ENCODE data around the gene CDC123. TPM values are rescaled to one million over a fixed set of nuclear protein-coding genes. Genes with fewer than 3 reads are reported as not detected.

The CDC123 gene
- total and polyA plus RNA-seq, 4 donors = 32.7 to 58.5 (median 40.7) TPM

- no peaks in the 10 kb centered on the region for H3K4me1 ChIP-seq (ENCODE audit: control insufficient read depth in 4 of 4, insufficient read depth in 4 of 4, low read length in 3 of 4)
- TF ChIP-seq HNF4G (IDR thresholded peaks at IDR 0.05) (no peak), RXRA (IDR thresholded peaks at IDR 0.05) (no peak)
- DNase-seq (ENCODE audit: low spot score) = no peak
- no peak overlapping the region for H3K4me3 ChIP-seq (ENCODE audit: low read depth in 1 of 3, low read length in 3 of 3)
- H3K27me3 ChIP-seq (ENCODE audit: control insufficient read depth in 4 of 4, insufficient read depth in 4 of 4, low read length in 3 of 4) = no peaks in the 10 kb centered on the region
- H3K9ac ChIP-seq (ENCODE audit: low read depth in 1 of 2, low read length in 2 of 2) = no peak overlapping the region
- H3K27ac ChIP-seq (ENCODE audit: low read depth in 1 of 2, low read length in 2 of 2) = no peak overlapping the region
- no peaks in the 10 kb centered on the region for H3K9me3 ChIP-seq (ENCODE audit: control insufficient read depth in 4 of 4, low read length in 3 of 4)
- peaks cover 5 to 50% (median 39%) of the 10 kb centered on the region in 4 donors for H3K36me3 ChIP-seq (ENCODE audit: control insufficient read depth in 4 of 4, insufficient read depth in 3 of 4, low read depth in 1 of 4, low read length in 3 of 4)
- WGBS = 94% methylated on average over 9 of the region's 9 CpGs
Observed at GRCh38 chr10:12177642-12178041, 18.3 kb upstream of the CDC123 start.

DNA sequence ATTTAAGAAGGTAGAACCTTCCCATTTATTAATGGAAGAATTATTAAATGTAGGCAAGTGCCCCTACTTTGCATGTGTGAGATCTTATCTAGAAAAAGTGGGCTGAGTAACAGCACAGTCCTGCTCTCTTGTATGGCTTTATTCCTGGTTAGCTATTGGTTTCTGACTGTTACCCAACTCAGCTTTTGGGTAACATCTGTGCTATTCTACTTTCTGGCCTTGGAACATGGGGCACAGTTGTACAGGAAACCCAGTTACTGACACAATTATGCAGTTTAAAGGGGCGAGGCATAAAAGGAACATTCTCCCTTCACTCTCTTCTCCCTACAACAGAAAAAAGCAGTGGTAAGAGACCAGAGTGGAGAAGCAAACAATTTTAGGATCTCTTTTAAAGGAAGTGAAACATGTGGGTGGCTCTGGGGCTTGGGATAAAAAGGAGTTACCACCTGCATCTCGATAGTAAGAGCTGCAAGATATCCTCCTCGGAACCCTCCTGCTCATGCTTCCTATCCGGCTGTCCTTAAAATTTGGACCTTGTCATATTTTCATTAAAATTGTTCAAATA, 16.3 kb upstream of the CDC123 start:
- no peak overlapping the region for H3K9ac ChIP-seq (ENCODE audit: low read depth in 1 of 2, low read length in 2 of 2)
- no peak for DNase-seq (ENCODE audit: low spot score)
- 87% methylated on average over 4 of the region's 4 CpGs for WGBS
- no peak overlapping the region for H3K4me3 ChIP-seq (ENCODE audit: low read depth in 1 of 3, low read length in 3 of 3)
- H3K27me3 ChIP-seq (ENCODE audit: control insufficient read depth in 4 of 4, insufficient read depth in 4 of 4, low read length in 3 of 4) = no peaks in the 10 kb centered on the region
- no peaks in the 10 kb centered on the region for H3K9me3 ChIP-seq (ENCODE audit: control insufficient read depth in 4 of 4, low read length in 3 of 4)
- peaks cover 0 to 5% (median 2%) of the 10 kb centered on the region in 4 donors for H3K4me1 ChIP-seq (ENCODE audit: control insufficient read depth in 4 of 4, insufficient read depth in 4 of 4, low read length in 3 of 4)
- H3K36me3 ChIP-seq (ENCODE audit: control insufficient read depth in 4 of 4, insufficient read depth in 3 of 4, low read depth in 1 of 4, low read length in 3 of 4) = peaks cover 7 to 35% (median 29%) of the 10 kb centered on the region in 4 donors
- TF ChIP-seq, protein P1, sequence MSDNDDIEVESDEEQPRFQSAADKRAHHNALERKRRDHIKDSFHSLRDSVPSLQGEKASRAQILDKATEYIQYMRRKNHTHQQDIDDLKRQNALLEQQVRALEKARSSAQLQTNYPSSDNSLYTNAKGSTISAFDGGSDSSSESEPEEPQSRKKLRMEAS (IDR thresholded peaks at IDR 0.05) = no peak
- no peak for TF ChIP-seq JUND (IDR thresholded peaks at IDR 0.05)
- no peak for TF ChIP-seq YY1 (IDR thresholded peaks at IDR 0.05)
- no peak for TF ChIP-seq HNF4G (IDR thresholded peaks at IDR 0.05)
- no peak for TF ChIP-seq FOXA2 (IDR thresholded peaks at IDR 0.05)
- TF ChIP-seq RXRA (IDR thresholded peaks at IDR 0.05) = no peak
- no peak for TF ChIP-seq TAF1 (conservative IDR thresholded peaks at IDR 0.05)
- no peak for TF ChIP-seq SP1 (IDR thresholded peaks at IDR 0.05)
- TF ChIP-seq HNF4A (conservative IDR thresholded peaks at IDR 0.05) = no peak
- TF ChIP-seq, protein P2, sequence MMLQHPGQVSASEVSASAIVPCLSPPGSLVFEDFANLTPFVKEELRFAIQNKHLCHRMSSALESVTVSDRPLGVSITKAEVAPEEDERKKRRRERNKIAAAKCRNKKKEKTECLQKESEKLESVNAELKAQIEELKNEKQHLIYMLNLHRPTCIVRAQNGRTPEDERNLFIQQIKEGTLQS (IDR thresholded peaks at IDR 0.05) = no peak
- TF ChIP-seq, protein P3, sequence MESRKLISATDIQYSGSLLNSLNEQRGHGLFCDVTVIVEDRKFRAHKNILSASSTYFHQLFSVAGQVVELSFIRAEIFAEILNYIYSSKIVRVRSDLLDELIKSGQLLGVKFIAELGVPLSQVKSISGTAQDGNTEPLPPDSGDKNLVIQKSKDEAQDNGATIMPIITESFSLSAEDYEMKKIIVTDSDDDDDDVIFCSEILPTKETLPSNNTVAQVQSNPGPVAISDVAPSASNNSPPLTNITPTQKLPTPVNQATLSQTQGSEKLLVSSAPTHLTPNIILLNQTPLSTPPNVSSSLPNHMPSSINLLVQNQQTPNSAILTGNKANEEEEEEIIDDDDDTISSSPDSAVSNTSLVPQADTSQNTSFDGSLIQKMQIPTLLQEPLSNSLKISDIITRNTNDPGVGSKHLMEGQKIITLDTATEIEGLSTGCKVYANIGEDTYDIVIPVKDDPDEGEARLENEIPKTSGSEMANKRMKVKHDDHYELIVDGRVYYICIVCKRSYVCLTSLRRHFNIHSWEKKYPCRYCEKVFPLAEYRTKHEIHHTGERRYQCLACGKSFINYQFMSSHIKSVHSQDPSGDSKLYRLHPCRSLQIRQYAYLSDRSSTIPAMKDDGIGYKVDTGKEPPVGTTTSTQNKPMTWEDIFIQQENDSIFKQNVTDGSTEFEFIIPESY (IDR thresholded peaks at IDR 0.05) = no peak
- TF ChIP-seq GABPA (IDR thresholded peaks at IDR 0.05 in 1 of 2, conservative IDR thresholded peaks at IDR 0.05 in 1 of 2) = no peak
- no peak for TF ChIP-seq RAD21 (IDR thresholded peaks at IDR 0.05)
- TF ChIP-seq EGR1 (IDR thresholded peaks at IDR 0.05; ENCODE audit: low read depth in 2 of 2) = no peak
- TF ChIP-seq NR2F2 (IDR thresholded peaks at IDR 0.05) = no peak
- TF ChIP-seq REST (IDR thresholded peaks at IDR 0.05) = no peak
- no peak overlapping the region for H3K27ac ChIP-seq (ENCODE audit: low read depth in 1 of 2, low read length in 2 of 2)
